DND-41 (cell line): ENCODE results near the gene NDUFA8.

Experiments
- ATAC-seq: fragments of 200-7000 bp; cut with Tn5 transposase; 3 replicates; pipeline ENCODE4 v1.9.1; 2021; ENCODE audit warnings: low read depth; ENCODE audit not compliant: insufficient read depth
- DNase-seq: peaks from one replicate; pipeline ENCODE4 v3.0.0-alpha.2; 2020
- H2AFZ ChIP-seq: 2 replicates; pipeline ENCODE4 v1.6.0; 2012; ENCODE audit warnings: low read depth, low read length
- H3K27ac ChIP-seq: 2 replicates; pipeline ENCODE4 v1.5.1; 2012; ENCODE audit warnings: low read length, inconsistent platforms
- H3K27me3 ChIP-seq: fragments of 200-600 bp; sonication (generic); 2 replicates; pipeline ENCODE4 v1.6.0; 2012; ENCODE audit warnings: low read length, mild to moderate bottlenecking, inconsistent platforms; ENCODE audit not compliant: insufficient read depth, poor library complexity
- H3K36me3 ChIP-seq: 2 replicates; pipeline ENCODE4 v1.5.1; 2012; ENCODE audit warnings: low read length, inconsistent platforms; ENCODE audit not compliant: insufficient read depth
- H3K4me1 ChIP-seq: 2 replicates; pipeline ENCODE4 v1.5.1; 2012; ENCODE audit warnings: mild to moderate bottlenecking, low read length; ENCODE audit not compliant: insufficient read depth
- H3K4me2 ChIP-seq: 2 replicates; pipeline ENCODE4 v1.6.0; 2012; ENCODE audit warnings: mild to moderate bottlenecking, moderate library complexity, low read length, inconsistent platforms; ENCODE audit not compliant: insufficient read depth
- H3K4me3 ChIP-seq, 2 experiments: fragments of 200-600 bp in 1 of 2; shearing (Covaris generic) in 1 of 2; 2 replicates each; pipeline ENCODE4 v1.5.1; 2012 to 2016; ENCODE audit warnings: inconsistent platforms in 2 of 2, low read length in 2 of 2, mild to moderate bottlenecking in 2 of 2, low read depth in 1 of 2, moderate library complexity in 1 of 2
- H3K79me2 ChIP-seq: 2 replicates; pipeline ENCODE4 v1.6.0; 2012; ENCODE audit warnings: low read length, inconsistent platforms; ENCODE audit not compliant: insufficient read depth
- H3K9ac ChIP-seq: 2 replicates; pipeline ENCODE4 v1.6.0; 2012; ENCODE audit warnings: low read depth, mild to moderate bottlenecking, inconsistent platforms, low read length, moderate library complexity
- H3K9me3 ChIP-seq: 2 replicates; pipeline ENCODE4 v1.5.1; 2012; ENCODE audit warnings: low read length, moderate library complexity, mild to moderate bottlenecking, inconsistent platforms; ENCODE audit not compliant: insufficient read depth, severe bottlenecking
- H4K20me1 ChIP-seq: 2 replicates; pipeline ENCODE4 v1.6.0; 2012; ENCODE audit warnings: low read length; ENCODE audit not compliant: insufficient read depth
- CTCF ChIP-seq: IDR thresholded peaks from 2 replicates; pipeline ENCODE4 v1.5.1; 2012; ENCODE audit warnings: borderline replicate concordance, low read length, moderate library complexity, mild to moderate bottlenecking; ENCODE audit not compliant: poor library complexity, severe bottlenecking; ENCODE audit errors: extremely low read depth
- EZH2 ChIP-seq: IDR thresholded peaks from 3 replicates; pipeline ENCODE4 v1.6.1; 2012; ENCODE audit warnings: borderline replicate concordance, low read depth, mild to moderate bottlenecking, moderate library complexity, low read length, inconsistent platforms; ENCODE audit not compliant: severe bottlenecking

The NDUFA8 gene

GRCh38 chr9:122106576-122106975 lies 53.0 kb downstream of the NDUFA8 start:
- H3K4me1 ChIP-seq = no peaks in the 10 kb centered on the region
- no peaks in the 10 kb centered on the region for H3K27me3 ChIP-seq
- no peak overlapping the region for H3K4me3 ChIP-seq
- no peak overlapping the region for H3K4me2 ChIP-seq
- DNase-seq = no peak
- peaks cover 2% of the 10 kb centered on the region for H3K9me3 ChIP-seq
- no peak overlapping the region for H3K27ac ChIP-seq
- H4K20me1 ChIP-seq = no peaks in the 10 kb centered on the region
- no peak for ATAC-seq
- no peak overlapping the region for H3K9ac ChIP-seq
- H3K36me3 ChIP-seq = no peaks in the 10 kb centered on the region
- H2AFZ ChIP-seq = no peak overlapping the region
- H3K79me2 ChIP-seq = no peaks in the 10 kb centered on the region
- TF ChIP-seq EZH2 (no peak), CTCF (no peak)

GRCh38 chr9:122103985-122104384 lies 55.6 kb downstream of the NDUFA8 start:
- ATAC-seq (no peak), DNase-seq (no peak)
- Histone ChIP-seq H3K9me3 (peaks cover 2% of the 10 kb centered on the region), H3K4me1 (0 out of 2 replicates have a peak, but pooled peaks cover 2% of the 10 kb centered on the region), H3K4me2 (no peak overlapping the region), H3K4me3 (no peak overlapping the region), H3K79me2 (no peaks in the 10 kb centered on the region), H3K36me3 (no peaks in the 10 kb centered on the region), H3K27ac (no peak overlapping the region), H3K9ac (no peak overlapping the region), H3K27me3 (no peaks in the 10 kb centered on the region), H2AFZ (no peak overlapping the region), H4K20me1 (no peaks in the 10 kb centered on the region)
- no peak for TF ChIP-seq EZH2
- no peak for TF ChIP-seq CTCF

- no peak overlapping the region for H3K9ac ChIP-seq
- H3K9me3 ChIP-seq = peaks cover 2% of the 10 kb centered on the region
- no peaks in the 10 kb centered on the region for H3K79me2 ChIP-seq
- H3K36me3 ChIP-seq = no peaks in the 10 kb centered on the region
- H3K27ac ChIP-seq = no peak overlapping the region
- ATAC-seq (no peak), DNase-seq (no peak)
- no peak overlapping the region for H3K4me2 ChIP-seq
- no peak for TF ChIP-seq CTCF
- no peak for TF ChIP-seq EZH2
- no peak overlapping the region for H3K4me3 ChIP-seq
- no peaks in the 10 kb centered on the region for H3K27me3 ChIP-seq
- H2AFZ ChIP-seq = no peak overlapping the region
- H3K4me1 ChIP-seq = 0 out of 2 replicates have a peak, but pooled peaks cover 2% of the 10 kb centered on the region
- no peaks in the 10 kb centered on the region for H4K20me1 ChIP-seq
Observed at GRCh38 chr9:122102156-122102555, 57.4 kb downstream of the NDUFA8 start.

GRCh38 chr9:122100756-122101155 lies 58.8 kb downstream of the NDUFA8 start:
- H3K36me3 ChIP-seq = no peaks in the 10 kb centered on the region
- H3K27ac ChIP-seq = no peak overlapping the region
- no peaks in the 10 kb centered on the region for H3K79me2 ChIP-seq
- H3K27me3 ChIP-seq = no peaks in the 10 kb centered on the region
- DNase-seq (no peak), ATAC-seq (no peak)
- H3K4me3 ChIP-seq = no peak overlapping the region
- no peak overlapping the region for H3K4me2 ChIP-seq
- 0 out of 2 replicates have a peak, but pooled peaks cover 2% of the 10 kb centered on the region for H3K4me1 ChIP-seq
- TF ChIP-seq CTCF (no peak), EZH2 (no peak)
- peaks cover 2% of the 10 kb centered on the region for H3K9me3 ChIP-seq
- no peaks in the 10 kb centered on the region for H4K20me1 ChIP-seq
- no peak overlapping the region for H3K9ac ChIP-seq
- H2AFZ ChIP-seq = no peak overlapping the region
